Middle frontal gyrus (tissue), 1 donor: Measurements from ENCODE around the gene GTF2IRD1.
"Not testable (repeated sequence)": the region's sequence is repeated elsewhere in the genome, so short reads cannot be mapped to it uniquely, and the experiment has no call there.

Experiments used
- DNase-seq: peaks from one replicate; pipeline ENCODE4 v3.0.0-alpha.2; 2015; ENCODE audit warnings: low spot score; ENCODE audit errors: extremely low spot score

Gene GTF2IRD1

GRCh38 chr7:74491490-74491889 is 37.8 kb downstream of the GTF2IRD1 start:
- DNase-seq = not testable (repeated sequence)

- no peak for DNase-seq
These were observed 39.6 kb downstream of the GTF2IRD1 start for GRCh38 chr7:74493295-74493694.

GRCh38 chr7:74494076-74494548 is 40.4 kb downstream of the GTF2IRD1 start:
- DNase-seq = no peak

- no peak for DNase-seq
These were observed 41.7 kb downstream of the GTF2IRD1 start for GRCh38 chr7:74495112-74496086.

- no peak for DNase-seq
These were observed 42.6 kb downstream of the GTF2IRD1 start for GRCh38 chr7:74496272-74496671.

- DNase-seq = not testable (repeated sequence)
These were observed 43.1 kb downstream of the GTF2IRD1 start for GRCh38 chr7:74496773-74497172.

GRCh38 chr7:74498354-74498753 is 44.6 kb downstream of the GTF2IRD1 start:
- DNase-seq = no peak

GRCh38 chr7:74498996-74499834 is 45.5 kb downstream of the GTF2IRD1 start:
- DNase-seq = no peak

- DNase-seq = no peak
These were observed 46.2 kb downstream of the GTF2IRD1 start for GRCh38 chr7:74499835-74500388.

GRCh38 chr7:74501298-74501697 is 47.6 kb downstream of the GTF2IRD1 start:
- DNase-seq = no peak

GRCh38 chr7:74502216-74502891 is 48.6 kb downstream of the GTF2IRD1 start:
- DNase-seq = no peak

- DNase-seq = no peak
These were observed 49.4 kb downstream of the GTF2IRD1 start for GRCh38 chr7:74503061-74503460.

- DNase-seq = no peak
These were observed 50.2 kb downstream of the GTF2IRD1 start for GRCh38 chr7:74503943-74504342.

GRCh38 chr7:74505471-74506324 is 52.0 kb downstream of the GTF2IRD1 start:
- DNase-seq = no peak

GRCh38 chr7:74506325-74506724 is 52.6 kb downstream of the GTF2IRD1 start:
- no peak for DNase-seq

GRCh38 chr7:74507538-74508319 is 54.0 kb downstream of the GTF2IRD1 start:
- no peak for DNase-seq

- DNase-seq = not testable (repeated sequence)
These were observed 55.7 kb downstream of the GTF2IRD1 start for GRCh38 chr7:74509453-74509852.

- DNase-seq = no peak
These were observed 57.6 kb downstream of the GTF2IRD1 start for GRCh38 chr7:74511345-74511744.

- DNase-seq = no peak
These were observed 59.1 kb downstream of the GTF2IRD1 start for GRCh38 chr7:74512762-74513161.
